Measurements from ENCODE around the gene NTHL1. TPM values are rescaled to one million over a fixed set of nuclear protein-coding genes. Genes with fewer than 3 reads are reported as not detected.

The NTHL1 gene
- polyA plus RNA-seq, 1 experiment: 21.0 TPM

- no peak for TF ChIP-seq CTCF (IDR thresholded peaks at IDR 0.05; ENCODE audit: insufficient read depth, low read depth, low read length)
- no peak overlapping the region for H3K4me3 ChIP-seq (ENCODE audit: low read depth, low read length)
- no peak for DNase-seq (ENCODE audit: low read depth)
- H3K27me3 ChIP-seq (ENCODE audit: control insufficient read depth, insufficient read depth, low read length): no peaks in the 10 kb centered on the region
- POLR2A ChIA-PET: no interaction called here
- CTCF ChIA-PET: interaction anchor here (1.5 kb wide), 1 partner anchor 26 kb away, joined by 5 read pairs; no protein-coding TSS in a partner anchor
- H3K36me3 ChIP-seq (ENCODE audit: control insufficient read depth, insufficient read depth, low read length): peaks cover 35% of the 10 kb centered on the region
Measured at GRCh38 chr16:2081201-2082084, 33.8 kb upstream of the NTHL1 start.

DNA sequence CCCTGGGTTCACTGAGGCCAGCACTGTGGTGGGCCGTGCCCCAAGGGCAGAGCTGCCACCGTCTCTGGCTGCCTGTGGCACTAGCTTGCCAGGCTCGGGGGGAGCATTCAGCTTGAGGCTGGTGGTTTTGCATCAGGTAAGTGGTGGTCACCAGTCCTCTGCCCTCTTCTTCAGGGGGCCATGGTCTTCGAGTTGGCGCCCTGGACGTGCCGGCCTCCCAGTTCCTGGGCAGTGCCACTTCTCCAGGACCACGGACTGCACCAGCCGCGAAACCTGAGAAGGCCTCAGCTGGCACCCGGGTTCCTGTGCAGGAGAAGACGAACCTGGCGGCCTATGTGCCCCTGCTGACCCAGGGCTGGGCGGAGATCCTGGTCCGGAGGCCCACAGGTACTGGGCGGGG, 32.4 kb upstream of the NTHL1 start:
- ChIA-PET POLR2A (no interaction called here), CTCF (no interaction called here)
- Histone ChIP-seq H3K36me3 (ENCODE audit: control insufficient read depth, insufficient read depth, low read length) (peaks cover 39% of the 10 kb centered on the region), H3K27me3 (ENCODE audit: control insufficient read depth, insufficient read depth, low read length) (no peaks in the 10 kb centered on the region), H3K4me3 (ENCODE audit: low read depth, low read length) (no peak overlapping the region)
- TF ChIP-seq CTCF (IDR thresholded peaks at IDR 0.05; ENCODE audit: insufficient read depth, low read depth, low read length): no peak
- no peak for DNase-seq (ENCODE audit: low read depth)

- POLR2A ChIA-PET: no interaction called here
- Histone ChIP-seq H3K4me3 (ENCODE audit: low read depth, low read length) (no peak overlapping the region), H3K27me3 (ENCODE audit: control insufficient read depth, insufficient read depth, low read length) (no peaks in the 10 kb centered on the region), H3K36me3 (ENCODE audit: control insufficient read depth, insufficient read depth, low read length) (peaks cover 36% of the 10 kb centered on the region)
- CTCF ChIA-PET: no interaction called here
- no peak for DNase-seq (ENCODE audit: low read depth)
- no peak for TF ChIP-seq CTCF (IDR thresholded peaks at IDR 0.05; ENCODE audit: insufficient read depth, low read depth, low read length)
Measured at GRCh38 chr16:2079311-2079800, 31.7 kb upstream of the NTHL1 start.

DNA sequence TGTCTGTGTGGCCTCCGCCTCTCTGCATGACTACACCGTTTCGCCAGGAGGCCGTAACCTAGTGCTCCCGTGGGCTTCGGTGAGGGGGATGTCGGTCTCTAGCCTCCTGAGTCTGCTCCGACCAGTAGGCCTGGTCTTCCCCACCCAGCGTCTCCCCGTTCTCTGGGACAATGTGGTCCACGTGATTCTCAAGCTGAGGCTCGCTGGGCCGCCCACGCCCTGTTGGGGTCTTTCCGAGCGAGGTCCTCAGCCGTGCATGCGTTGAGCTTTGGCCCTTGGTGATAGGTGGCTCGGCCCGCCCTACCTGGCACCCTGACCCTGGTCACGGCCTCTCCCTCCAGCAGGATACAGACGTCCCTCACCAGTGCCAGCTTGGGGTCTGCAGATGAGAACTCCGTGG, 31.1 kb upstream of the NTHL1 start:
- ChIA-PET POLR2A (no interaction called here), CTCF (no interaction called here)
- TF ChIP-seq CTCF (IDR thresholded peaks at IDR 0.05; ENCODE audit: insufficient read depth, low read depth, low read length): no peak
- Histone ChIP-seq H3K36me3 (ENCODE audit: control insufficient read depth, insufficient read depth, low read length) (peaks cover 39% of the 10 kb centered on the region), H3K4me3 (ENCODE audit: low read depth, low read length) (no peak overlapping the region), H3K27me3 (ENCODE audit: control insufficient read depth, insufficient read depth, low read length) (no peaks in the 10 kb centered on the region)
- DNase-seq (ENCODE audit: low read depth): no peak

DNA sequence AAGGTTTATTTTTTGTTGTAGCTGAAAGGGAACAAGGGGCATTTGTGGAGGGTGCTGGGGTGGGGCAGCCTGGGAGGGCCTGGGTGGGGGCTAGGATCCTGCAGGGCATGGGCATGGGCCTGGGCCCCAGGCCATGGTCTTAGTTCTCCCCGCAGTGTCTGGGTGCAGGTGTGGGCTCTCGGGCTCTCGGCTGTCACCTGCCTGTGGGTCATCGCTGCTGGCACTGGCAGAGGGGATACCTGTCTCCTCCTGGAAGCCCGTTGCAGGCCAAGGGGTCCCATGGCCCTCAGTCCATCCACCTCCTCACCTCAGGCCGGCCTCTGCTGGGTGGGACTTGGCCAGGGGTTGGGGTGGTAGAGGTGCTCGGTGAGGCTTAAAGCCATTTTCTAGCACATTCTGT, 30.5 kb upstream of the NTHL1 start:
- Histone ChIP-seq H3K36me3 (ENCODE audit: control insufficient read depth, insufficient read depth, low read length) (peaks cover 41% of the 10 kb centered on the region), H3K4me3 (ENCODE audit: low read depth, low read length) (no peak overlapping the region), H3K27me3 (ENCODE audit: control insufficient read depth, insufficient read depth, low read length) (no peaks in the 10 kb centered on the region)
- TF ChIP-seq CTCF (IDR thresholded peaks at IDR 0.05; ENCODE audit: insufficient read depth, low read depth, low read length): no peak
- ChIA-PET CTCF (no interaction called here), POLR2A (no interaction called here)
- no peak for DNase-seq (ENCODE audit: low read depth)

Data from BJ (cell line).